Breast epithelium (tissue), 4 donors: ENCODE results near the gene CCND1. TPM values are rescaled to one million over a fixed set of nuclear protein-coding genes. Genes with fewer than 3 reads are reported as not detected.

Experiments
- DNase-seq, 2 donors: peaks; one replicate each; pipeline ENCODE4 v3.0.0-alpha.2; 2019; ENCODE audit warnings: low spot score in 2 of 2
- H3K27ac ChIP-seq, 2 donors: fragments of 200-600 bp; sonication (generic) in 1 of 2; one replicate each; pipeline ENCODE4 v1.5.1; 2016 to 2019; ENCODE audit warnings: mild to moderate bottlenecking in 1 of 2
- H3K27me3 ChIP-seq, 2 donors: fragments of 200-600 bp; sonication (generic) in 1 of 2; one replicate each; pipeline versions ENCODE4 v1.5.1 to v1.6.0; 2017 to 2019; ENCODE audit warnings: control low read depth in 1 of 2, mild to moderate bottlenecking in 1 of 2
- H3K36me3 ChIP-seq: fragments of 200-600 bp; one replicate; pipeline ENCODE4 v1.5.1; 2019
- H3K4me1 ChIP-seq, 2 donors: fragments of 200-600 bp; sonication (generic); one replicate each; pipeline ENCODE4 v1.5.1; 2016 to 2019; ENCODE audit warnings: control low read depth in 1 of 2
- H3K4me3 ChIP-seq, 3 donors: fragments of 200-600 bp; sonication (generic); 1 replicate in 2 of 3; 2 replicates in 1 of 3; pipeline ENCODE4 v1.5.1; 2016 to 2019; ENCODE audit warnings: mild to moderate bottlenecking in 3 of 3, moderate library complexity in 2 of 3
- H3K9me3 ChIP-seq, 2 donors: fragments of 200-600 bp; sonication (generic) in 1 of 2; one replicate each; pipeline ENCODE4 v1.5.1; 2016 to 2019; ENCODE audit warnings: control low read depth in 1 of 2
- CTCF ChIP-seq, 3 donors: fragments of 450-650 bp; IDR thresholded peaks; one replicate each; pipeline ENCODE4 v1.5.1; 2016 to 2017; ENCODE audit warnings: antibody characterized with exemption in 3 of 3, mild to moderate bottlenecking in 3 of 3, moderate library complexity in 3 of 3
- POLR2A ChIP-seq: fragments of 450-650 bp; IDR thresholded peaks from one replicate; pipeline ENCODE4 v1.6.1; 2016; ENCODE audit warnings: antibody characterized with exemption, mild to moderate bottlenecking, moderate library complexity
- POLR2AphosphoS5 ChIP-seq, 3 donors: sonication (generic); formaldehyde crosslinking; IDR thresholded peaks; one replicate each; pipeline ENCODE4 v1.6.1; 2017; ENCODE audit warnings: antibody characterized with exemption in 3 of 3
- intact Hi-C: fragments of 100-400 bp; cut with DNase I; formaldehyde crosslinking; loops from one replicate; pipeline ENCODE4 v1.15.1; 2023; ENCODE audit warnings: low total_unique reads
- total RNA-seq, 3 donors: library from RNA; depleted of rRNA; stranded (reverse); fragments of >200 nt; gene quantifications; one replicate each; pipeline ENCODE4 v1.1.0, GENCODE V29; 2016

CCND1 gene
- total RNA-seq, 3 donors from 2014 or later = 42.3 to 199 (median 99.0) TPM

DNA sequence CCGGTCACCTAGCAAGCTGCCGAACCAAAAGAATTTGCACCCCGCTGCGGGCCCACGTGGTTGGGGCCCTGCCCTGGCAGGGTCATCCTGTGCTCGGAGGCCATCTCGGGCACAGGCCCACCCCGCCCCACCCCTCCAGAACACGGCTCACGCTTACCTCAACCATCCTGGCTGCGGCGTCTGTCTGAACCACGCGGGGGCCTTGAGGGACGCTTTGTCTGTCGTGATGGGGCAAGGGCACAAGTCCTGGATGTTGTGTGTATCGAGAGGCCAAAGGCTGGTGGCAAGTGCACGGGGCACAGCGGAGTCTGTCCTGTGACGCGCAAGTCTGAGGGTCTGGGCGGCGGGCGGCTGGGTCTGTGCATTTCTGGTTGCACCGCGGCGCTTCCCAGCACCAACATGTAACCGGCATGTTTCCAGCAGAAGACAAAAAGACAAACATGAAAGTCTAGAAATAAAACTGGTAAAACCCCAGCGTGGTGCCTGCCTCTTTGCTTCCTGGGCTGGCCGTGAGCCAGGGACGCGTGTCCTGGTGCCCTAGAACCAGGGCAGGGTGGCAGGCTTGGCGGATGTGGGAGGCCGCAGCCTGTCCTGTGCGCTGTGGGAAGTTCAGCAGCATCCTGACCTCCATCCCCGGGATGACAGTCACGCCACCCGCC is 13.2 kb downstream of the CCND1 start:
- H3K27me3 ChIP-seq = no peaks in the 10 kb centered on the region
- H3K4me3 ChIP-seq = peak overlapping the region in 1 of 3 donors; percentile 28
- TF ChIP-seq POLR2A (no peak), POLR2AphosphoS5 (IDR thresholded peaks at IDR 0.05) (no peak), CTCF (IDR thresholded peaks at IDR 0.05) (no peak)
- H3K9me3 ChIP-seq = no peaks in the 10 kb centered on the region
- peaks cover 4% of the 10 kb centered on the region for H3K36me3 ChIP-seq
- no peaks in the 10 kb centered on the region for H3K4me1 ChIP-seq
- peak in 1 of 2 donors; percentile 75 for DNase-seq
- peak overlapping the region; percentile 19 to 87 for H3K27ac ChIP-seq
- intact Hi-C loops = no loop called here

- H3K27ac ChIP-seq = peak overlapping the region; percentile 19 to 87
- peaks cover 4% of the 10 kb centered on the region for H3K36me3 ChIP-seq
- no peaks in the 10 kb centered on the region for H3K27me3 ChIP-seq
- intact Hi-C loops = loop anchor here (5.0 kb wide), 1 partner anchor 1083 kb away; no protein-coding TSS in a partner anchor
- DNase-seq = peak in 1 of 2 donors; percentile 63
- no peaks in the 10 kb centered on the region for H3K4me1 ChIP-seq
- H3K4me3 ChIP-seq = peak overlapping the region in 1 of 3 donors; percentile 28
- no peaks in the 10 kb centered on the region for H3K9me3 ChIP-seq
- TF ChIP-seq POLR2A = no peak
- no peak for TF ChIP-seq CTCF (IDR thresholded peaks at IDR 0.05)
- TF ChIP-seq POLR2AphosphoS5 (IDR thresholded peaks at IDR 0.05) = no peak
Observed at GRCh38 chr11:69654660-69655478, 13.9 kb downstream of the CCND1 start.

- Histone ChIP-seq H3K27me3 (no peaks in the 10 kb centered on the region), H3K4me1 (no peaks in the 10 kb centered on the region), H3K27ac (peak overlapping the region in 1 of 2 donors; percentile 75), H3K9me3 (no peaks in the 10 kb centered on the region), H3K4me3 (no peak overlapping the region), H3K36me3 (peaks cover 4% of the 10 kb centered on the region)
- TF ChIP-seq POLR2AphosphoS5 (IDR thresholded peaks at IDR 0.05) = no peak
- no peak for TF ChIP-seq CTCF (IDR thresholded peaks at IDR 0.05)
- TF ChIP-seq POLR2A = no peak
- intact Hi-C loops = loop anchor here (5.0 kb wide), 1 partner anchor 1083 kb away; no protein-coding TSS in a partner anchor
- DNase-seq = peak in 1 of 2 donors; percentile 43
Observed at GRCh38 chr11:69655479-69656428, 14.8 kb downstream of the CCND1 start.

DNA sequence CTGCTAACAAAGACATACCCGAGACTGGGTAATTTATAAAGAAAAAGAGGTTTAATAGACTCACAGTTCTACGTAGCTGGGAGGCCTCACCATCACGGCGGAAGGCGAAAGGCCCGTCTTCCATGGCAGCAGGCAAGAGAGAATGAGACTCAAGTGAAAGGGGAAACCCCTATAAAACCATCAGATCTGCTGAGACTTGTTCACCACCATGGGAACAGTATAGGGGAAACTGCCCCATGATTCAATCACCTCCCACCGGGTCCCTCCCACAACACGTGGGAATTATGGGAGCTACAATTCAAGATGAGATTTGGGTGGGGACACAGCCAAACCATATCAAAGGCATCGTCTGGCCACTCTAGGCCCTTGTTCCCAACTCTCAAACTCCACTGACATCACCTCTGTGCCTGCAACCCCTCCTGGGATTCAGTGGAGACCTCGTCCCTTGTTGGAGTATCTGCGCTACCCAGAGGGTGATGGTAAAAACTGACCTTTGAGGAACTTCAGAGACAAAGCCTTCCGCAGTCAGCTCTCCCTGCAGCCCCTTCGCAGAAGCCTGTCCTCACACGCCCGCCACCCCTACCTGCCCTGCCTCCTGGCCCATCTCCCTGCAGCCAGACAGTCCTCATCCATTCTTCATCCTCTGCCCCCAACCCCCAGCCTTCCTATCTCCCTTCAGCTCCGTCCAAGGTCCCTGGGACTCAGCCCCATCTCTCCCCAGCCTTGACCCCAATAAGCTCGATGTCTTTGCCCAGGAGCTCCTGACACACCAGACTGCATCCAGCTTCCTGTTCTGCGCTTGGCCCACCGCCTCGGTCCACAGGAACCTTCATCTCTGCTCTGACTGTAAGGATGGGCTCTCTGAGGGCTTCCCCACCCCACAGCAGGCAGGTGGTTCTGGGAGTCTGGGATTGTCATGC is 15.8 kb downstream of the CCND1 start:
- H3K36me3 ChIP-seq = peaks cover 4% of the 10 kb centered on the region
- H3K4me1 ChIP-seq = no peaks in the 10 kb centered on the region
- H3K27ac ChIP-seq = no peak overlapping the region
- H3K27me3 ChIP-seq = no peaks in the 10 kb centered on the region
- no peak for TF ChIP-seq POLR2A
- TF ChIP-seq POLR2AphosphoS5 (IDR thresholded peaks at IDR 0.05) = no peak
- no peak for TF ChIP-seq CTCF (IDR thresholded peaks at IDR 0.05)
- no peaks in the 10 kb centered on the region for H3K9me3 ChIP-seq
- intact Hi-C loops = loop anchor here (5.0 kb wide), 1 partner anchor 1084 kb away; no protein-coding TSS in a partner anchor
- DNase-seq = no peak
- no peak overlapping the region for H3K4me3 ChIP-seq
